D721Med (cell line): ENCODE data around the gene SLC4A1.

Source experiments
- DNase-seq: peaks from one replicate; pipeline ENCODE4 v3.0.0; 2011; ENCODE audit warnings: low spot score; ENCODE audit not compliant: insufficient read length
- FAIRE-seq: peaks from 2 replicates; lab custom pipeline; 2011; peaks lifted over from hg19 to GRCh38; lab: Jason Lieb, UNC
- TF ChIP-seq, protein P1 (sequence below): IDR thresholded peaks from 2 replicates; pipeline ENCODE4 v1.5.1; 2012; ENCODE audit warnings: mild to moderate bottlenecking, control low read depth; ENCODE audit not compliant: insufficient read depth; ENCODE audit errors: missing control alignments

The SLC4A1 gene

DNA sequence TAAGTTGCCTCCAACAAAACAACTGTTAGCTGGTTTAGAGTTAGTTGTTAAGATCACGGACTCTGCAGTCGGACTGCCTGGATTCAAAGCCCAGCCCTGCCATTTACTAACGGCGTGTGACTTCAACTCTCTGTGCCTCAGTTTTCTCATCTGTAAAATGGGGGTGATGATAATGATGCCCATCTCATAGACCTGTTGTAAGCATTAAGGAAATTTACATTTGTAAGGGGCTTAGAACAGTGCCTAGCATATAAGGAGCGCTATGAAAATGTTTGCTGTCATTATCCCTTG, 825 bp downstream of the SLC4A1 start:
- DNase-seq (no peak), FAIRE-seq (no peak)
- TF ChIP-seq, protein P1, sequence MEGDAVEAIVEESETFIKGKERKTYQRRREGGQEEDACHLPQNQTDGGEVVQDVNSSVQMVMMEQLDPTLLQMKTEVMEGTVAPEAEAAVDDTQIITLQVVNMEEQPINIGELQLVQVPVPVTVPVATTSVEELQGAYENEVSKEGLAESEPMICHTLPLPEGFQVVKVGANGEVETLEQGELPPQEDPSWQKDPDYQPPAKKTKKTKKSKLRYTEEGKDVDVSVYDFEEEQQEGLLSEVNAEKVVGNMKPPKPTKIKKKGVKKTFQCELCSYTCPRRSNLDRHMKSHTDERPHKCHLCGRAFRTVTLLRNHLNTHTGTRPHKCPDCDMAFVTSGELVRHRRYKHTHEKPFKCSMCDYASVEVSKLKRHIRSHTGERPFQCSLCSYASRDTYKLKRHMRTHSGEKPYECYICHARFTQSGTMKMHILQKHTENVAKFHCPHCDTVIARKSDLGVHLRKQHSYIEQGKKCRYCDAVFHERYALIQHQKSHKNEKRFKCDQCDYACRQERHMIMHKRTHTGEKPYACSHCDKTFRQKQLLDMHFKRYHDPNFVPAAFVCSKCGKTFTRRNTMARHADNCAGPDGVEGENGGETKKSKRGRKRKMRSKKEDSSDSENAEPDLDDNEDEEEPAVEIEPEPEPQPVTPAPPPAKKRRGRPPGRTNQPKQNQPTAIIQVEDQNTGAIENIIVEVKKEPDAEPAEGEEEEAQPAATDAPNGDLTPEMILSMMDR, result no peak

DNA sequence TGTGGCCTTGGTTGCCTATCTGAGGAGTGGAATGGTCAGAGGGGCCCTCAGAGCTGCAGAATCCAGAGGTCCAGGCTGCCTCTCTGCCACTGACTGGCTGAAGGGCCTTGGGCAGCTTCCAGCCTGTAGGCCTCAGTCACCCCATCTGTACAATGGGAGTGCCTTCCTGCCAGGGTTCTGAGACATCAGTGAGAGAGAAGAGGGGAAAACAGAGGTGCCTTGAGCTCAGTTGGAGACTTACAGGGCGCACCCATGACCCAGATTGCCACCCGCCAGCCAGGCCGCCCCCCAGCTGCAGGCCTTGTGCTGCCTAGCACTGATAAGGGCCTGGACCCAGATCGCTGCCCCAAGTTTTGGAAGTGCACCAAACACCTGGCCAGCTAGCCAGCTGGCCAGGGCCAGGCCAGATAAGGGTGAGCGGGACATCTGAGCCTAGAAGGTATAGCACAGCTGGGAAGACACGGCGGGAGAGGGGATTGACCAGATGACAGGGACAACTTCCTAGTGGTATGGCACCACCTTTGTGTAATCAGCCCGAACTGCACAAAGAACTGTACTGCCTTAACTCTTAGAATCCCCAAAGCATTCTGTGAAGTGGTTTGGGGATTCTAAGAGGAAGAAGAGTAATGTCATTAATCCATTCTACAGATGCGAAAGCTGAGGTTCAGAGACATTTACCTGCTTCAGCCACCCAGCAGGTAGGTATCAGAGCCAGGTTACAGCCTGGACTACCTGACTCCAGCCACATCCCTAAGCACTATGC, 1.4 kb downstream of the SLC4A1 start:
- FAIRE-seq (no peak), DNase-seq (peak; percentile 32)
- TF ChIP-seq, protein P1, result peak; percentile 15

DNA sequence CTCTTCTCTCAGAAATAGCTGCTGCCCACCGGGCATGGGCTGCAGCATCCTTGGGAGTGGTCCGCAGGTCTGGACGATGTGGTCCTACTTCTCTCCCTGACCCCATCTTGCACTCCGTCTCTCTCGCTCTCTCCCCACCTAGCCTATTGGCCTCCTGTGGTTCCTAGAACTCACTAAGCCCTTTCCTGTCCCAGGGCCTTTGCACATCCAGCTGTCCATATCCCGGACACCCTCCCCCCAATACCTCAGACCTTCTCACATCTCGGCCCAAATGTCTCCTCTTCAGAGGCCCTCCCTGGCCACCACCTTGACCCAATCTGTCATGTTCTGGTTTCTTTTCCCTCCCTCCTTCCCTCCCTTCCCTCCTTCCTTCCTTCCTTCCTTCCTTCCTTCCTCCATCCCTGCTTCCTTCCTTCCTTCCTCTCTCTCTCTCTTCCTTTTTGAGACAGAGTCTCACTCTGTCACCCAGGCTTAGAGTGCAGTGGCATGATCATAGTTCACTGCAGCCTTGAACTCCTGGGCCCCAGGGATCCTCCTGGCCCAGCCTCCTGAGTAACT, 4.5 kb downstream of the SLC4A1 start:
- TF ChIP-seq, protein P1, result no peak
- FAIRE-seq (no peak), DNase-seq (no peak)

DNA sequence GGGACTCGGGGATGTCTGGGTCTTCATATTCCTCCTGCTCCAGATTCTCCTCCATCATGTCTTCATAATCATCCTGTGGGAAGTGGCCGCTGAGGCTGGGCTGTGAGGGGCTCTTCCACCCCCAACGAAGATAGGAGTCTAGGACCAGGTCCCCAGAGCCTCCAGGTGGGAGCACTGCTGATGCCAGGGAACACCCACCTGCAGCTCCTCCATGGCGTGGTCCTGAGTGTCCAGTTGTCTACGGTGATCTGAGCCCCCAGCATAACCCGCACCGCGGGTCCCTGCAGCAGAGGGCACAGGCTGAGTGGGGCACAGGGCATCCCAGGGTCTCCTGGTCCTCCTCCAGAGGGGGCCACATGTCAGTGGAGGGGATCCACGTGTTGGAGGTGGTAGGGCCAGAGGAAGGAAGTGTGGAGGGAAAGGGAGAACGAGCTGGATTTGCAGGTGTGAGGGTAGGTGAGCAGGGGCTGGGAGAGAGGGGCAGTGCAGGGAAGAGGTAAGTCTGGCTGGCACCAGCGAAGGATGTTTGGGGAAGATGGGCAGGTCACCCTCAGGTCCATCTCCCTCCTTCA, 5.2 kb downstream of the SLC4A1 start:
- no peak for DNase-seq
- TF ChIP-seq, protein P1, result no peak
- no peak for FAIRE-seq

DNA sequence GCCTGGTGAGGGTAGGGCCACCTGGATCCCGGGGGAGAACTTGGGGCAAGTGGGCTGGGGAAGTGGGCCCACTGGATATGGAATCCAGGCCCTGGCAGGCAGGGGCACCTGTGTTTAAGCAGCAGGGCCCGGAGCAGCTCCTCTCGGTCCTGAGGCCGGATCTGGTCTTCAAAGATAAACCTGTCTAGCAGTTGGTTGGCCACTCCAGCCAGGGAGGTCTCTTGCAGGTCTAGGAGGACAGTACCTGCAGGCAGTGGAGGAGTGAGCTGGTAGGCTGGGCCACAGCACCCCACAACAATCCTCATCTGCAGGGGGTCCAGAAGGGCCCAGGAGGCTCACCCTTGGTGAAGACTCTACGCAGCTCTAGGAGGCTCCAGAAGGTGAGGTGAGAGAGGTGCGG, 7.6 kb downstream of the SLC4A1 start:
- FAIRE-seq (no peak), DNase-seq (peak; percentile 16)
- TF ChIP-seq, protein P1, result no peak

DNA sequence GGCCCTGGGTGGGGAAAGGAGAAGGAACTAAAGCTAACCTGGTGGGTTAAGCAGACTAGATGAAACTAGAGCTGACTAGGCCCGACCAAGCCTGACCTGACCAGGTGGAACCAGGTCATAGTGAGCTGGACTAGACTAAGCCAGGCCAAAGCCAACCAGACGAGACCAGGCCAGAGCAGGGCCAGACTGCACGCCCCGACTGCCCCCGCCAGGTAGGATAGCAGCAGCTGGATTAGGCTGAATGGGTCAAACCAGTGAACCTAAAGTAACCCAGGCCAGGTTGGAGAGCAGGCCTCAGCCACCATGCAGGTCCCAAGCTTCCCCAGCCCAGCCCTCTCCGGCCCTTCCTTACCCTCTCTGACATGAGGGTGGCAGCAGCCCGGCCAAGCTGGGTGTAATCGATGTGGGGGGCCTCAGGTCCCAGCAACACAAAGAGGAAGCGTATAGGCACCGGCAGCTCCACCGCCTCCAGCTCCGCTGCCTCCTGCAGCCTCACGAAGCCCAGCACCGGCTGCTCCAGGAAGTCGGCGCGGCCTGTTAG, 9.1 kb downstream of the SLC4A1 start:
- FAIRE-seq (no peak), DNase-seq (peak; percentile 12)
- TF ChIP-seq, protein P1, result no peak
